ENCODE results near the gene KIF3C. TPM values are rescaled to one million over a fixed set of nuclear protein-coding genes. Genes with fewer than 3 reads are reported as not detected.

The KIF3C gene
- total RNA-seq, 1 experiment from 2014 or later, result 39.5 TPM

GRCh38 chr2:25966531-25967270 is 15.6 kb downstream of the KIF3C start:
- no TSS peak for BruUV-seq (replicated peaks)
- intact Hi-C loops (cut with micrococcal nuclease; ENCODE audit: unreplicated experiment), result no loop called here
- ChIA-PET POLR2A (ENCODE audit: low non-redundant PET) (no interaction called here), CTCF (no interaction called here)
- TF ChIP-seq, protein P1, sequence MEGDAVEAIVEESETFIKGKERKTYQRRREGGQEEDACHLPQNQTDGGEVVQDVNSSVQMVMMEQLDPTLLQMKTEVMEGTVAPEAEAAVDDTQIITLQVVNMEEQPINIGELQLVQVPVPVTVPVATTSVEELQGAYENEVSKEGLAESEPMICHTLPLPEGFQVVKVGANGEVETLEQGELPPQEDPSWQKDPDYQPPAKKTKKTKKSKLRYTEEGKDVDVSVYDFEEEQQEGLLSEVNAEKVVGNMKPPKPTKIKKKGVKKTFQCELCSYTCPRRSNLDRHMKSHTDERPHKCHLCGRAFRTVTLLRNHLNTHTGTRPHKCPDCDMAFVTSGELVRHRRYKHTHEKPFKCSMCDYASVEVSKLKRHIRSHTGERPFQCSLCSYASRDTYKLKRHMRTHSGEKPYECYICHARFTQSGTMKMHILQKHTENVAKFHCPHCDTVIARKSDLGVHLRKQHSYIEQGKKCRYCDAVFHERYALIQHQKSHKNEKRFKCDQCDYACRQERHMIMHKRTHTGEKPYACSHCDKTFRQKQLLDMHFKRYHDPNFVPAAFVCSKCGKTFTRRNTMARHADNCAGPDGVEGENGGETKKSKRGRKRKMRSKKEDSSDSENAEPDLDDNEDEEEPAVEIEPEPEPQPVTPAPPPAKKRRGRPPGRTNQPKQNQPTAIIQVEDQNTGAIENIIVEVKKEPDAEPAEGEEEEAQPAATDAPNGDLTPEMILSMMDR (conservative IDR thresholded peaks at IDR 0.05; ENCODE audit: low read depth, low read length), result no peak
- no peak for TF ChIP-seq EZH2 (IDR thresholded peaks at IDR 0.05; ENCODE audit: borderline replicate concordance, low read depth, low read length, poor library complexity, severe bottlenecking)
- no peaks in the 10 kb centered on the region for H3K27me3 ChIP-seq (replicated peaks; ENCODE audit: insufficient read depth, low read depth, low read length, poor library complexity)
- no peak for DNase-seq (ENCODE audit: low spot score)
- no peak overlapping the region for H3K4me3 ChIP-seq (ENCODE audit: low read depth, low read length, poor library complexity, severe bottlenecking)
- no peaks in the 10 kb centered on the region for H3K36me3 ChIP-seq (ENCODE audit: insufficient read depth, low read length, poor library complexity, severe bottlenecking)
- H3K27ac ChIP-seq (ENCODE audit: low read depth, low read length, poor library complexity, severe bottlenecking), result peak overlapping the region; percentile 32
- H3K4me1 ChIP-seq (ENCODE audit: insufficient read depth, low read length, poor library complexity, severe bottlenecking), result peaks cover 18% of the 10 kb centered on the region
- H3K9me3 ChIP-seq (ENCODE audit: low read depth, low read length, poor library complexity, severe bottlenecking), result no peaks in the 10 kb centered on the region

- Histone ChIP-seq H3K27ac (ENCODE audit: low read depth, low read length, poor library complexity, severe bottlenecking) (no peak overlapping the region), H3K4me3 (ENCODE audit: low read depth, low read length, poor library complexity, severe bottlenecking) (no peak overlapping the region), H3K4me1 (ENCODE audit: insufficient read depth, low read length, poor library complexity, severe bottlenecking) (peaks cover 31% of the 10 kb centered on the region), H3K27me3 (replicated peaks; ENCODE audit: insufficient read depth, low read depth, low read length, poor library complexity) (no peaks in the 10 kb centered on the region), H3K36me3 (ENCODE audit: insufficient read depth, low read length, poor library complexity, severe bottlenecking) (no peaks in the 10 kb centered on the region), H3K9me3 (ENCODE audit: low read depth, low read length, poor library complexity, severe bottlenecking) (no peaks in the 10 kb centered on the region)
- ChIA-PET CTCF (no interaction called here), POLR2A (ENCODE audit: low non-redundant PET) (no interaction called here)
- intact Hi-C loops (cut with micrococcal nuclease; ENCODE audit: unreplicated experiment), result no loop called here
- BruUV-seq (replicated peaks), result no TSS peak
- DNase-seq (ENCODE audit: low spot score), result no peak
- TF ChIP-seq, protein P1 (conservative IDR thresholded peaks at IDR 0.05; ENCODE audit: low read depth, low read length), result no peak
- no peak for TF ChIP-seq EZH2 (IDR thresholded peaks at IDR 0.05; ENCODE audit: borderline replicate concordance, low read depth, low read length, poor library complexity, severe bottlenecking)
Observed at GRCh38 chr2:25964891-25965290, 17.4 kb downstream of the KIF3C start.

DNA sequence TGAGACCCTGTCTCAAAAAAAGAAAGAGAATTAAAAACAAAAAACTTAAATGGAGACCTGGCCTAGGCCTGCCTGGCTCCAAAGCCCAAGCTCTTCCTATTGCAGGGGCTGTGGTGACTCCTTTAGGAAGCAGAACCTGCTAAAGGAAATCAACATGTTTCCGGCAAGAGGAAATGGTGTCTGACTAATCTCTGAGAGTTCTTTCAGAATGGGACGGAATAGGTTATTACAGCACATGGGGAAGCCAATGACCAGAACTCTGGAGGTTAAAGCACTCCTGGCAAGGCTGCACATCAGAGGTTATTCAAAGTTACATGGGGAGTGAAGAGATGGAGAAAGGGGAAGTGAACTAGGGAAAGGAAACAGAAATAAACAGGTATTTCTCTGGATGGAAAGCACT is 21.4 kb downstream of the KIF3C start:
- ChIA-PET POLR2A (ENCODE audit: low non-redundant PET) (no interaction called here), CTCF (interaction anchor here (1.1 kb wide), 1 partner anchor 10 kb away, joined by 4 read pairs; no protein-coding TSS in a partner anchor)
- no peaks in the 10 kb centered on the region for H3K36me3 ChIP-seq (ENCODE audit: insufficient read depth, low read length, poor library complexity, severe bottlenecking)
- peak overlapping the region; percentile 68 for H3K27ac ChIP-seq (ENCODE audit: low read depth, low read length, poor library complexity, severe bottlenecking)
- TF ChIP-seq, protein P1 (conservative IDR thresholded peaks at IDR 0.05; ENCODE audit: low read depth, low read length), result no peak
- no peak for TF ChIP-seq EZH2 (IDR thresholded peaks at IDR 0.05; ENCODE audit: borderline replicate concordance, low read depth, low read length, poor library complexity, severe bottlenecking)
- peak; percentile 86 for DNase-seq (ENCODE audit: low spot score)
- no peaks in the 10 kb centered on the region for H3K27me3 ChIP-seq (replicated peaks; ENCODE audit: insufficient read depth, low read depth, low read length, poor library complexity)
- H3K9me3 ChIP-seq (ENCODE audit: low read depth, low read length, poor library complexity, severe bottlenecking), result no peaks in the 10 kb centered on the region
- intact Hi-C loops (cut with micrococcal nuclease; ENCODE audit: unreplicated experiment), result no loop called here
- H3K4me1 ChIP-seq (ENCODE audit: insufficient read depth, low read length, poor library complexity, severe bottlenecking), result peaks cover 27% of the 10 kb centered on the region
- H3K4me3 ChIP-seq (ENCODE audit: low read depth, low read length, poor library complexity, severe bottlenecking), result no peak overlapping the region
- BruUV-seq (replicated peaks), result no TSS peak
